H1 (cell line): ENCODE results near the gene SLC4A11. TPM values are rescaled to one million over a fixed set of nuclear protein-coding genes. Genes with fewer than 3 reads are reported as not detected.

Source experiments
- ASH2L ChIP-seq: fragments of 200-600, 300-600 bp; sonication (generic); IDR thresholded peaks from one replicate; pipeline ENCODE4 v1.7.1; 2017; ENCODE audit warnings: low read length
- ATF3 ChIP-seq: IDR thresholded peaks from 2 replicates; pipeline ENCODE4 v1.6.1; 2011; ENCODE audit warnings: low read depth, mild to moderate bottlenecking, low read length; ENCODE audit not compliant: insufficient read depth
- BACH1 ChIP-seq: IDR thresholded peaks from 2 replicates; pipeline ENCODE4 v1.6.1; 2012; ENCODE audit warnings: low read length, improper control_type of control experiment
- CEBPB ChIP-seq: IDR thresholded peaks from 2 replicates; pipeline ENCODE4 v1.6.1; 2012; ENCODE audit warnings: low read depth, low read length
- CREB1 ChIP-seq: IDR thresholded peaks from 2 replicates; pipeline ENCODE4 v1.6.1; 2012; ENCODE audit warnings: inconsistent platforms
- FOSL1 ChIP-seq: IDR thresholded peaks from 2 replicates; pipeline ENCODE4 v1.6.1; 2011; ENCODE audit warnings: mild to moderate bottlenecking, low read depth, low read length, moderate library complexity; ENCODE audit not compliant: insufficient read depth
- HDAC2 ChIP-seq, 2 experiments: fragments of 300-600 bp in 1 of 2; sonication (generic) in 1 of 2; IDR thresholded peaks; 2 replicates each; pipeline ENCODE4 v1.6.1; 2011 to 2012; ENCODE audit warnings: low read depth in 2 of 2, low read length in 2 of 2, mild to moderate bottlenecking in 2 of 2, moderate library complexity in 2 of 2, borderline replicate concordance in 1 of 2, inconsistent platforms in 1 of 2
- HDAC6 ChIP-seq: IDR thresholded peaks from one replicate; pipeline ENCODE4 v1.7.1; 2012; ENCODE audit warnings: low read depth, mild to moderate bottlenecking, inconsistent platforms, low read length, moderate library complexity
- NRF1 ChIP-seq: IDR thresholded peaks from 2 replicates; pipeline ENCODE4 v1.6.1; 2011; ENCODE audit warnings: mild to moderate bottlenecking, low read depth, low read length, improper control_type of control experiment
- PHF8 ChIP-seq: fragments of 200-600 bp; sonication (generic); conservative IDR thresholded peaks from 2 replicates; pipeline ENCODE4 v1.7.1; 2012; ENCODE audit warnings: low read depth, mild to moderate bottlenecking, inconsistent platforms, low read length, moderate library complexity
- RFX5 ChIP-seq: IDR thresholded peaks from 2 replicates; pipeline ENCODE4 v1.6.1; 2011; ENCODE audit warnings: low read depth, low read length, improper control_type of control experiment, borderline replicate concordance
- RNF2 ChIP-seq: fragments of 200-900, 300-1000 bp; sonication (generic); IDR thresholded peaks from 2 replicates; pipeline ENCODE4 v1.7.1; 2016; ENCODE audit warnings: borderline replicate concordance, low read depth, mild to moderate bottlenecking, antibody characterized with exemption, low read length; ENCODE audit not compliant: poor library complexity, severe bottlenecking; ENCODE audit errors: missing control alignments
- SIN3A ChIP-seq, 2 experiments: IDR thresholded peaks in 1 of 2; conservative IDR thresholded peaks in 1 of 2; 2 replicates each; pipeline ENCODE4 v1.6.1; 2011 to 2012; ENCODE audit warnings: low read length in 2 of 2, improper control_type of control experiment in 1 of 2, low read depth in 1 of 2, mild to moderate bottlenecking in 1 of 2
- SP4 ChIP-seq: IDR thresholded peaks from 2 replicates; pipeline ENCODE4 v1.6.1; 2012; ENCODE audit warnings: low read length, inconsistent platforms
- SUZ12 ChIP-seq: fragments of 200-600 bp; sonication (generic); IDR thresholded peaks from 2 replicates; pipeline ENCODE4 v1.6.1; 2012; ENCODE audit warnings: mild to moderate bottlenecking, inconsistent platforms, low read length, moderate library complexity, mixed read lengths
- TAF1 ChIP-seq: IDR thresholded peaks from 2 replicates; pipeline ENCODE4 v1.6.1; 2011; ENCODE audit warnings: mild to moderate bottlenecking, low read depth, low read length
- TAF7 ChIP-seq: optimal IDR thresholded peaks from 2 replicates; pipeline ENCODE3; 2011; ENCODE audit warnings: low read depth, mild to moderate bottlenecking, inconsistent platforms, low read length, moderate library complexity, borderline replicate concordance
- TBP ChIP-seq: IDR thresholded peaks from 2 replicates; pipeline ENCODE4 v1.6.1; 2011; ENCODE audit warnings: low read depth, low read length, improper control_type of control experiment
- polyA plus RNA-seq, 7 experiments: library from polyadenylated mRNA; depleted of rRNA in 3 of 7; stranded (reverse) in 5 of 7; unstranded in 2 of 7; fragments of >200 nt in 5 of 7; fragments of 200-250 nt in 2 of 7; gene quantifications; 1 replicate in 5 of 7; 2 replicates in 1 of 7; 4 replicates in 1 of 7; pipeline versions ENCODE4 v1.2.1 to v1.2.3, GENCODE V29; 2011 to 2013; ENCODE audit warnings: missing spikeins in 2 of 7, mixed read lengths in 2 of 7
- total RNA-seq: library from RNA; stranded (reverse); fragmentation: NEBNext Ultra II Directional; extraction: Animal tissue kit (Norgen Biotek cat#: 25700); gene quantifications from 2 replicates; pipeline ENCODE4 v1.2.1, GENCODE V29; 2021
- TF ChIP-seq, protein P1 (sequence below): IDR thresholded peaks from 2 replicates; pipeline ENCODE4 v1.6.1; 2011; ENCODE audit warnings: low read length, improper control_type of control experiment

The SLC4A11 gene
- total and polyA plus RNA-seq, 2 of the 8 experiments (the other 6 are each of a cell fraction or from before 2014, with no cell fraction given): 11.9 to 32.3 TPM

- no peak for TF ChIP-seq HDAC6
- peak; percentile 87 for TF ChIP-seq ASH2L
- no peak; the same call in 1 of the 2 replicates for TF ChIP-seq ATF3
- 0 out of 4 replicates have a peak, but pooled peaks of 1 of the 2 experiments have one; percentile 15 for TF ChIP-seq SIN3A (conservative IDR thresholded peaks at IDR 0.05 in 1 of 2, IDR thresholded peaks at IDR 0.05 in 1 of 2; ENCODE audit: low read depth in 1 of 2, low read length in 2 of 2)
- no peak for TF ChIP-seq FOSL1
- peak; percentile 79 for TF ChIP-seq TAF1
- peak; percentile 60 for TF ChIP-seq CREB1
- TF ChIP-seq NRF1: peak; percentile 96
- no peak for TF ChIP-seq RNF2
- no peak for TF ChIP-seq TAF7
- 0 out of 2 replicates have a peak, but pooled peaks have one; percentile 26 for TF ChIP-seq BACH1
- TF ChIP-seq, protein P1, sequence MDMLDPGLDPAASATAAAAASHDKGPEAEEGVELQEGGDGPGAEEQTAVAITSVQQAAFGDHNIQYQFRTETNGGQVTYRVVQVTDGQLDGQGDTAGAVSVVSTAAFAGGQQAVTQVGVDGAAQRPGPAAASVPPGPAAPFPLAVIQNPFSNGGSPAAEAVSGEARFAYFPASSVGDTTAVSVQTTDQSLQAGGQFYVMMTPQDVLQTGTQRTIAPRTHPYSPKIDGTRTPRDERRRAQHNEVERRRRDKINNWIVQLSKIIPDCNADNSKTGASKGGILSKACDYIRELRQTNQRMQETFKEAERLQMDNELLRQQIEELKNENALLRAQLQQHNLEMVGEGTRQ: no peak
- peak; percentile 98 for TF ChIP-seq CEBPB
- no peak for TF ChIP-seq HDAC2 (IDR thresholded peaks at IDR 0.05; ENCODE audit: borderline replicate concordance in 1 of 2, low read depth in 2 of 2, low read length in 2 of 2)
- peak; percentile 76; the same call in 1 of the 2 replicates for TF ChIP-seq SP4
- peak; percentile 79 for TF ChIP-seq TBP
- TF ChIP-seq SUZ12: no peak
- TF ChIP-seq RFX5: no peak
- TF ChIP-seq PHF8: peak; percentile 99
Observed at GRCh38 chr20:3204124-3204794, 34.7 kb downstream of the SLC4A11 start, which contains the start of gene DDRGK1 (continued).
